K562 (cell line): ENCODE results near the gene PLCB1. TPM values are rescaled to one million over a fixed set of nuclear protein-coding genes. Genes with fewer than 3 reads are reported as not detected.

Source experiments
- ATAC-seq: fragments of 200-7000 bp; cut with Tn5 transposase; 3 replicates; pipeline ENCODE4 v1.9.1; 2020; ENCODE audit warnings: moderate library complexity
- BruUV-seq: library from RNA; stranded (reverse); fragments of 400-500 nt; replicated peaks from 2 replicates; lab custom pipeline; 2021; lab: Mats Ljungman, UMichigan
- CTCF ChIA-PET: fragments of 300-600 bp; formaldehyde crosslinking; extraction: SDS; loops from one replicate; lab custom pipeline; 2021; ENCODE audit warnings: low intra/inter-chr PET ratio; lab: Yijun Ruan, JAX
- POLR2A ChIA-PET: fragments of 300-600, 350-650 bp; sonication (Branson Sonifier 250); formaldehyde crosslinking; extraction: SDS; loops from one replicate; lab custom pipeline; 2021; ENCODE audit warnings: antibody characterized with exemption, inconsistent platforms; lab: Yijun Ruan, JAX
- DNase-seq, 4 experiments: peaks; one replicate each; pipeline versions ENCODE4 v3.0.0 to v3.0.0-alpha.2; 2011 to 2018; ENCODE audit warnings: low spot score in 3 of 4, mixed read lengths in 3 of 4; ENCODE audit errors: extremely low read depth in 1 of 4
- FAIRE-seq: peaks from 2 replicates; lab custom pipeline; 2011; peaks lifted over from hg19 to GRCh38; lab: Jason Lieb, UNC
- H2AFZ ChIP-seq: 2 replicates; pipeline ENCODE4 v1.6.0; 2011; ENCODE audit warnings: low read depth, low read length, control low read depth, inconsistent platforms
- H3K27ac ChIP-seq: fragments of 200-600 bp; 3 replicates; pipeline ENCODE4 v1.8.0; 2011; ENCODE audit warnings: low read depth, mild to moderate bottlenecking, control low read depth, inconsistent platforms, low read length, moderate library complexity, mixed read lengths; ENCODE audit errors: extremely low read depth
- H3K27me3 ChIP-seq, 2 experiments: fragments of 300-600 bp in 1 of 2; 2 replicates in 1 of 2; 3 replicates in 1 of 2; pipeline versions ENCODE4 v1.6.0 to v1.8.0; 2011; ENCODE audit warnings: inconsistent platforms in 2 of 2, low read length in 2 of 2, mild to moderate bottlenecking in 1 of 2, mixed read lengths in 1 of 2, moderate library complexity in 1 of 2; ENCODE audit not compliant: control insufficient read depth in 2 of 2, insufficient read depth in 2 of 2
- H3K36me3 ChIP-seq: fragments of 300-600 bp; 3 replicates; pipeline ENCODE4 v1.8.0; 2011; ENCODE audit warnings: mild to moderate bottlenecking, low read length, inconsistent platforms; ENCODE audit not compliant: control insufficient read depth, insufficient read depth
- H3K4me1 ChIP-seq, 2 experiments: fragments of 200-600 bp in 1 of 2; replicated peaks in 1 of 2; 2 replicates in 1 of 2; 3 replicates in 1 of 2; pipeline versions ENCODE4 v1.5.1 to v1.8.0; 2011; ENCODE audit warnings: inconsistent platforms in 2 of 2, low read length in 2 of 2, mild to moderate bottlenecking in 1 of 2, mixed read lengths in 1 of 2, moderate library complexity in 1 of 2; ENCODE audit not compliant: control insufficient read depth in 2 of 2, insufficient read depth in 2 of 2
- H3K4me2 ChIP-seq: 2 replicates; pipeline ENCODE4 v1.6.1; 2011; ENCODE audit warnings: low read length, control low read depth, inconsistent platforms, mixed read lengths; ENCODE audit not compliant: insufficient read depth
- H3K4me3 ChIP-seq: fragments of 200-600 bp; sonication (generic), shearing (Covaris generic); 2 replicates; pipeline ENCODE4 v1.5.1; 2016; ENCODE audit warnings: control low read depth, inconsistent platforms
- H3K79me2 ChIP-seq: fragments of 200-600 bp; 3 replicates; pipeline ENCODE4 v1.8.0; 2011; ENCODE audit warnings: low read length, inconsistent platforms; ENCODE audit not compliant: control insufficient read depth, insufficient read depth
- H3K9ac ChIP-seq, 2 experiments: 2 replicates each; pipeline versions ENCODE4 v1.6.0 to v1.6.1; 2011; ENCODE audit warnings: low read depth in 2 of 2, low read length in 2 of 2, control low read depth in 1 of 2, inconsistent platforms in 1 of 2, mild to moderate bottlenecking in 1 of 2, mixed read lengths in 1 of 2; ENCODE audit not compliant: insufficient read depth in 1 of 2
- H3K9me1 ChIP-seq: one replicate; pipeline ENCODE4 v1.6.0; 2011; ENCODE audit warnings: inconsistent platforms, mild to moderate bottlenecking, low read length, moderate library complexity; ENCODE audit not compliant: control insufficient read depth, insufficient read depth
- H3K9me3 ChIP-seq: replicated peaks from 2 replicates; pipeline ENCODE4 v1.5.1; 2011; ENCODE audit warnings: low read depth, low read length, inconsistent platforms; ENCODE audit not compliant: control insufficient read depth, insufficient read depth
- H4K20me1 ChIP-seq: replicated peaks from 2 replicates; pipeline ENCODE4 v1.6.1; 2011; ENCODE audit warnings: low read length, inconsistent platforms, mixed read lengths; ENCODE audit not compliant: control insufficient read depth, insufficient read depth
- CBFB ChIP-seq: sonication (generic); formaldehyde crosslinking; IDR thresholded peaks from 2 replicates; pipeline ENCODE4 v1.4.0; 2020; ENCODE audit warnings: mild to moderate bottlenecking, missing genetic modification reagents
- DACH1 ChIP-seq: fragments of 450-650 bp; IDR thresholded peaks from 2 replicates; pipeline ENCODE4 v1.6.1; 2018; ENCODE audit not compliant: partially characterized antibody
- MEIS2 ChIP-seq: fragments of 450-650 bp; IDR thresholded peaks from 2 replicates; pipeline ENCODE4 v1.6.1; 2014; ENCODE audit warnings: mild to moderate bottlenecking; ENCODE audit not compliant: partially characterized antibody
- NFXL1 ChIP-seq: fragments of 450-650 bp; formaldehyde crosslinking; IDR thresholded peaks from 2 replicates; pipeline ENCODE4 v1.4.0; 2021; ENCODE audit warnings: mild to moderate bottlenecking
- NKRF ChIP-seq: fragments of 450-650 bp; IDR thresholded peaks from 2 replicates; pipeline ENCODE4 v1.6.1; 2016; ENCODE audit warnings: borderline replicate concordance
- SIX5 ChIP-seq, 2 experiments: IDR thresholded peaks; 2 replicates each; pipeline ENCODE4 v1.6.1; 2011; ENCODE audit warnings: low read length in 2 of 2, borderline replicate concordance in 1 of 2, low read depth in 1 of 2, mild to moderate bottlenecking in 1 of 2, moderate library complexity in 1 of 2; ENCODE audit not compliant: insufficient read depth in 1 of 2
- ZNF12 ChIP-seq: sonication (generic); formaldehyde crosslinking; IDR thresholded peaks from 2 replicates; pipeline ENCODE4 v1.4.0; 2020; ENCODE audit warnings: mild to moderate bottlenecking, missing genetic modification reagents
- WGBS: fragments of 100-300 bp; shearing (Covaris generic); methylation state at CpG from one replicate; pipeline ENCODE4 v1.1.6; 2016; ENCODE audit warnings: low coverage, mixed read lengths; ENCODE audit not compliant: insufficient coverage; ENCODE audit errors: missing lambda C conversion rate; 5-methylcytosine and 5-hydroxymethylcytosine counted together
- in situ Hi-C: fragments of 300-500 bp; cut with MboI; formaldehyde crosslinking; loops from 4 replicates; pipeline ENCODE4 v1.15.0; 2018; ENCODE audit warnings: inconsistent platforms, mixed read lengths
- intact Hi-C: fragments of 100-400 bp; cut with micrococcal nuclease; formaldehyde crosslinking; loops from 2 replicates; pipeline ENCODE4 v1.14.2; 2022
- polyA plus RNA-seq, 8 experiments: library from polyadenylated mRNA; depleted of rRNA in 4 of 8; stranded (reverse) in 5 of 8; unstranded in 3 of 8; fragments of >200 nt; fragmentation: Nextera tagmentation in 2 of 8; fragmentation: Illumina TruSeq in 1 of 8; extraction: Ambion mirVana in 2 of 8; extraction: Trizol in 1 of 8; gene quantifications; 2 replicates each; pipeline versions ENCODE4 v1.2.1 to v1.2.3, GENCODE V29; 2011 to 2014; ENCODE audit warnings: inconsistent platforms in 1 of 8, missing spikeins in 1 of 8
- total RNA-seq, 7 experiments: library from RNA; depleted of rRNA in 6 of 7; stranded (reverse); fragments of >200 nt in 6 of 7; fragmentation: Illumina TruSeq in 2 of 7; extraction: Trizol in 2 of 7; gene quantifications; 2 replicates each; pipeline versions ENCODE4 v1.2.1 to v1.2.3, GENCODE V29; 2011 to 2021; ENCODE audit warnings: low replicate concordance in 1 of 7
- TF ChIP-seq, protein P1 (sequence below): fragments of 450-650 bp; IDR thresholded peaks from 2 replicates; pipeline ENCODE4 v1.6.1; 2016; ENCODE audit warnings: mild to moderate bottlenecking, moderate library complexity
- TF ChIP-seq, protein P2 (sequence below): fragments of 450-650 bp; IDR thresholded peaks from 2 replicates; pipeline ENCODE4 v1.6.1; 2016

The PLCB1 gene
- total and polyA plus RNA-seq, 9 of the 15 experiments (the other 6 are each of a cell fraction or from before 2014, with no cell fraction given) = 0.34 to 3.1 (median 1.3) TPM

DNA sequence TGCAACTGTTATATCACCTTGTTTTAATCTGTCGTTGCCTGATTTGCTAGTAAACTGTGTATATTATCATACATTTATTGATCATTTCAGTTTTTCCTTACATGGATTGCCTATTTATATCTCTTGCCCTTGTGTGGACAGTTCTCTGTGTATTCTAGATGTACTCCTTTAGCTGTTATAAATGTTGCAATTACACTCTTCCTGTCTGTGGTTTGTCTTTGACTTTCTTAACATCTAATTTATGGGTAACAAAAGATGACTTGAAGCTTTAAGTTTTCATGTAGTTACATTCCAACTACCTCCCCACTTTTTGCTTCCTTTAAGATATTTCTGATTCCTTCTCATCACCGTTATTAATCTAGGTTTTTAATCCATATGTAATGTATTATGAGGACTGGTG, 22.6 kb downstream of the PLCB1 start:
- intact Hi-C loops (no loop called here), in situ Hi-C loops (no loop called here)
- Histone ChIP-seq H3K27ac (no peak overlapping the region), H3K79me2 (no peaks in the 10 kb centered on the region), H3K9ac (no peak overlapping the region), H3K27me3 (no peaks in the 10 kb centered on the region), H3K36me3 (no peaks in the 10 kb centered on the region), H3K4me1 (no peaks in the 10 kb centered on the region), H3K9me3 (no peaks in the 10 kb centered on the region), H4K20me1 (no peaks in the 10 kb centered on the region), H3K4me3 (no peak overlapping the region), H3K4me2 (no peak overlapping the region), H2AFZ (no peak overlapping the region), H3K9me1 (no peaks in the 10 kb centered on the region)
- POLR2A ChIA-PET = no interaction called here
- no peak for ATAC-seq
- no peak for DNase-seq
- 0% methylated on average over 2 of the region's 2 CpGs for WGBS
- no TSS peak for BruUV-seq
- no peak for FAIRE-seq
- CTCF ChIA-PET = no interaction called here
- TF ChIP-seq NFXL1 (CRISPR knock-in tag) (no peak), CBFB (CRISPR knock-in tag) (no peak), DACH1 (no peak), SIX5 (IDR thresholded peaks at IDR 0.05; ENCODE audit: borderline replicate concordance in 1 of 2, insufficient read depth in 1 of 2, low read depth in 1 of 2, low read length in 2 of 2) (no peak), MEIS2 (no peak), NKRF (no peak), ZNF12 (no peak)
- TF ChIP-seq, protein P1, sequence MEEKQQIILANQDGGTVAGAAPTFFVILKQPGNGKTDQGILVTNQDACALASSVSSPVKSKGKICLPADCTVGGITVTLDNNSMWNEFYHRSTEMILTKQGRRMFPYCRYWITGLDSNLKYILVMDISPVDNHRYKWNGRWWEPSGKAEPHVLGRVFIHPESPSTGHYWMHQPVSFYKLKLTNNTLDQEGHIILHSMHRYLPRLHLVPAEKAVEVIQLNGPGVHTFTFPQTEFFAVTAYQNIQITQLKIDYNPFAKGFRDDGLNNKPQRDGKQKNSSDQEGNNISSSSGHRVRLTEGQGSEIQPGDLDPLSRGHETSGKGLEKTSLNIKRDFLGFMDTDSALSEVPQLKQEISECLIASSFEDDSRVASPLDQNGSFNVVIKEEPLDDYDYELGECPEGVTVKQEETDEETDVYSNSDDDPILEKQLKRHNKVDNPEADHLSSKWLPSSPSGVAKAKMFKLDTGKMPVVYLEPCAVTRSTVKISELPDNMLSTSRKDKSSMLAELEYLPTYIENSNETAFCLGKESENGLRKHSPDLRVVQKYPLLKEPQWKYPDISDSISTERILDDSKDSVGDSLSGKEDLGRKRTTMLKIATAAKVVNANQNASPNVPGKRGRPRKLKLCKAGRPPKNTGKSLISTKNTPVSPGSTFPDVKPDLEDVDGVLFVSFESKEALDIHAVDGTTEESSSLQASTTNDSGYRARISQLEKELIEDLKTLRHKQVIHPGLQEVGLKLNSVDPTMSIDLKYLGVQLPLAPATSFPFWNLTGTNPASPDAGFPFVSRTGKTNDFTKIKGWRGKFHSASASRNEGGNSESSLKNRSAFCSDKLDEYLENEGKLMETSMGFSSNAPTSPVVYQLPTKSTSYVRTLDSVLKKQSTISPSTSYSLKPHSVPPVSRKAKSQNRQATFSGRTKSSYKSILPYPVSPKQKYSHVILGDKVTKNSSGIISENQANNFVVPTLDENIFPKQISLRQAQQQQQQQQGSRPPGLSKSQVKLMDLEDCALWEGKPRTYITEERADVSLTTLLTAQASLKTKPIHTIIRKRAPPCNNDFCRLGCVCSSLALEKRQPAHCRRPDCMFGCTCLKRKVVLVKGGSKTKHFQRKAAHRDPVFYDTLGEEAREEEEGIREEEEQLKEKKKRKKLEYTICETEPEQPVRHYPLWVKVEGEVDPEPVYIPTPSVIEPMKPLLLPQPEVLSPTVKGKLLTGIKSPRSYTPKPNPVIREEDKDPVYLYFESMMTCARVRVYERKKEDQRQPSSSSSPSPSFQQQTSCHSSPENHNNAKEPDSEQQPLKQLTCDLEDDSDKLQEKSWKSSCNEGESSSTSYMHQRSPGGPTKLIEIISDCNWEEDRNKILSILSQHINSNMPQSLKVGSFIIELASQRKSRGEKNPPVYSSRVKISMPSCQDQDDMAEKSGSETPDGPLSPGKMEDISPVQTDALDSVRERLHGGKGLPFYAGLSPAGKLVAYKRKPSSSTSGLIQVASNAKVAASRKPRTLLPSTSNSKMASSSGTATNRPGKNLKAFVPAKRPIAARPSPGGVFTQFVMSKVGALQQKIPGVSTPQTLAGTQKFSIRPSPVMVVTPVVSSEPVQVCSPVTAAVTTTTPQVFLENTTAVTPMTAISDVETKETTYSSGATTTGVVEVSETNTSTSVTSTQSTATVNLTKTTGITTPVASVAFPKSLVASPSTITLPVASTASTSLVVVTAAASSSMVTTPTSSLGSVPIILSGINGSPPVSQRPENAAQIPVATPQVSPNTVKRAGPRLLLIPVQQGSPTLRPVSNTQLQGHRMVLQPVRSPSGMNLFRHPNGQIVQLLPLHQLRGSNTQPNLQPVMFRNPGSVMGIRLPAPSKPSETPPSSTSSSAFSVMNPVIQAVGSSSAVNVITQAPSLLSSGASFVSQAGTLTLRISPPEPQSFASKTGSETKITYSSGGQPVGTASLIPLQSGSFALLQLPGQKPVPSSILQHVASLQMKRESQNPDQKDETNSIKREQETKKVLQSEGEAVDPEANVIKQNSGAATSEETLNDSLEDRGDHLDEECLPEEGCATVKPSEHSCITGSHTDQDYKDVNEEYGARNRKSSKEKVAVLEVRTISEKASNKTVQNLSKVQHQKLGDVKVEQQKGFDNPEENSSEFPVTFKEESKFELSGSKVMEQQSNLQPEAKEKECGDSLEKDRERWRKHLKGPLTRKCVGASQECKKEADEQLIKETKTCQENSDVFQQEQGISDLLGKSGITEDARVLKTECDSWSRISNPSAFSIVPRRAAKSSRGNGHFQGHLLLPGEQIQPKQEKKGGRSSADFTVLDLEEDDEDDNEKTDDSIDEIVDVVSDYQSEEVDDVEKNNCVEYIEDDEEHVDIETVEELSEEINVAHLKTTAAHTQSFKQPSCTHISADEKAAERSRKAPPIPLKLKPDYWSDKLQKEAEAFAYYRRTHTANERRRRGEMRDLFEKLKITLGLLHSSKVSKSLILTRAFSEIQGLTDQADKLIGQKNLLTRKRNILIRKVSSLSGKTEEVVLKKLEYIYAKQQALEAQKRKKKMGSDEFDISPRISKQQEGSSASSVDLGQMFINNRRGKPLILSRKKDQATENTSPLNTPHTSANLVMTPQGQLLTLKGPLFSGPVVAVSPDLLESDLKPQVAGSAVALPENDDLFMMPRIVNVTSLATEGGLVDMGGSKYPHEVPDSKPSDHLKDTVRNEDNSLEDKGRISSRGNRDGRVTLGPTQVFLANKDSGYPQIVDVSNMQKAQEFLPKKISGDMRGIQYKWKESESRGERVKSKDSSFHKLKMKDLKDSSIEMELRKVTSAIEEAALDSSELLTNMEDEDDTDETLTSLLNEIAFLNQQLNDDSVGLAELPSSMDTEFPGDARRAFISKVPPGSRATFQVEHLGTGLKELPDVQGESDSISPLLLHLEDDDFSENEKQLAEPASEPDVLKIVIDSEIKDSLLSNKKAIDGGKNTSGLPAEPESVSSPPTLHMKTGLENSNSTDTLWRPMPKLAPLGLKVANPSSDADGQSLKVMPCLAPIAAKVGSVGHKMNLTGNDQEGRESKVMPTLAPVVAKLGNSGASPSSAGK = no peak
- TF ChIP-seq, protein P2, sequence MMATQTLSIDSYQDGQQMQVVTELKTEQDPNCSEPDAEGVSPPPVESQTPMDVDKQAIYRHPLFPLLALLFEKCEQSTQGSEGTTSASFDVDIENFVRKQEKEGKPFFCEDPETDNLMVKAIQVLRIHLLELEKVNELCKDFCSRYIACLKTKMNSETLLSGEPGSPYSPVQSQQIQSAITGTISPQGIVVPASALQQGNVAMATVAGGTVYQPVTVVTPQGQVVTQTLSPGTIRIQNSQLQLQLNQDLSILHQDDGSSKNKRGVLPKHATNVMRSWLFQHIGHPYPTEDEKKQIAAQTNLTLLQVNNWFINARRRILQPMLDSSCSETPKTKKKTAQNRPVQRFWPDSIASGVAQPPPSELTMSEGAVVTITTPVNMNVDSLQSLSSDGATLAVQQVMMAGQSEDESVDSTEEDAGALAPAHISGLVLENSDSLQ = no peak
